GM19025 (cell line): Measurements from ENCODE around the gene SPRING1.
"Not testable (repeated sequence)": the region's sequence is repeated elsewhere in the genome, so short reads cannot be mapped to it uniquely, and the experiment has no call there.

Source experiments
- ATAC-seq: cut with Tn5 transposase; IDR thresholded peaks from one replicate; pipeline ENCODE4 v1.9.1; 2021; ENCODE audit warnings: mild to moderate bottlenecking, low read depth, moderate library complexity; ENCODE audit not compliant: unreplicated experiment

The SPRING1 gene

GRCh38 chr12:116744766-116745165 is 6.9 kb upstream of the SPRING1 start:
- no peak for ATAC-seq

- ATAC-seq = not testable (repeated sequence)
These were observed 4.9 kb upstream of the SPRING1 start for GRCh38 chr12:116742787-116743186.

DNA sequence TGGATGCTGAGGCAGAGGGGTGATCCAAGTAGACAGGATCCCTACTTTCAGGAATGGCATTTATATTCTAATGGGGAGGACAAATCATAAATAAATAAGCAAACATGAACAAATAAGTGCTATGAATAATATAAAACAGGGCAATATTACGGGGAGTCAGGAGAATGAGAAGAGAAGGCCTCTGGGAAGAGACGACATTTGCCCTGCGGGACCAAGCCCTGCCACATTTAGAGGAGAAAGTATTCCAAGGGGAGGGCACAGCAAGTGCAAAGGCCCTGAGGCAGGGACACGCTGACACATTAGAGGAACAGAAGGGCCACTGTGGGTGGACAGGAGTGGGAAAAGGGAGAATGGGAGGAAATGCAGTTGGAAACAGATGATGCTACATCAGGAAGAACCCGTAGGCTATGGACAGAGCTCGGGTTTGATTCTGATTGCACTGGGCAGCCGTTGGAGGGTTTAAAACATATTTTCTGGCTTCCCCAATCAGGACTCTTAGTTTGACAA is 1.6 kb upstream of the SPRING1 start:
- ATAC-seq = no peak

DNA sequence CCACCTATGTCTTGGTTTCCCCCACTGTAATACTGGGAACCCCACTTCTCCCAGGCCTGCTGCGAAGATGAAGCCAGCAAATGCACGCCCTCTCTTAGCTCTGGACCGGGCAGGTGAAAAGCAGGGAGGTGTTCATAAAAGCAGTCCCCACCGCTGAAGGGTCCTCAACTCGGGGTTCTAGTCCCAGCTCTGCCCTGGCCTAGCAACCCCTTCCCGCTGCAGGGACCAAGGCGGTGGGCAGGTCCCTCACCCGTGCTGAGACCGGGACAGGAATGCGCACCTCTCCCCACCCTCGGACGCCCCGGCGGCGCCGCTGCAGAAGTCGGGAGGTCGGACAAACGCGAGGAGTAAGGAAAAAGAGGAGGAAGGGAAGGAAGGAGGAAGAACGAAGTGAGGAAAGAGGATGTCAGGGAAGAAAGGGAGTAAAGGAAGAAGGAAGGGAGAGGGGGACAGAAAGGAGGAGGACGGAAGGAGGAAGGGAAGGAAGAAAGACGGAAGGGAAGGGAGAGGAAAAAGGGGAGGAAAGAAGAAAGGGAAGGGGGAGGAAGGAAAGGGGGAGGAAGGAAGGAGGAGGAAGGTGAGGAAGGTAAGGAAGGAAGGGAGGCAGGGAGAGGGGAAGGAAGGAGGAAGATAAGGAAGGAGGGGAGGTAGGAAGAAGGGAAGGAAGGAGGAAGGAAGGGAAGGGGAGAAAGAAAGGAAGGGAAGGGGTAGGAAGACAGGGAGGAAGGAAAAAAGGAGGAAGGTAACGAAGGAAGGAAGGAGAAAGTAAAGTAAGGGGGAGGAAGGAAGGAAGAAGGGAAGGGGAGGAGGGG is 701 bp downstream of the SPRING1 start:
- no peak for ATAC-seq

DNA sequence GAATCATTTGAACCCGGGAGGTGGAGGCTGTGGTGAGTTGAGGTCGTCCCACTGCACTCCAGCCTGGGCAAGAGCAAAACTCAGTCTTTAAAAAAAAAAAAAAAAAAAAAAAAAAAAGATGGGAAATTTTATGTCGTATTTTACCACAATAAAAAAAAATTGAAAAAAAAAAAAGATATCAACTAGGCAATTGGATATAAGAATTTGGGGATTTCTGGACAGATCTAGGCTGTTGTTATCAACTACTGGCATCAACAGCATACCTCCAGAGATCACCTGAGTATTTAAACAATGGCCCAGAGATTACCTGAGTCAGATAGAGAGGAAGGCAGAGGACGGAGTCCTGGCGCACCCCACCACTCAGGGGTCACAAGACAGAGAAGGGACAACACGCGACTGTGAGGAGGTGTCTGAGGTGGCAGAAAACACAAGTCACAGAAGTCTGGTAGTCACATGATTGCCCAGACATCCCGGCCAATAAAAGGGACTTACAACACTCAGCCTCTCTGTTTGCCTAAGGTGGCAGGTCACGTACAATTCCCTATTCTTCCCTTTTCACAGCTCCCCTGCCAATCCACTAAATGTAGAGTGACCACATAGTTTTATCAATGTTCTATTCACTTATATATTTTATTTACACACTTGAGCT is 1.8 kb downstream of the SPRING1 start:
- ATAC-seq = no peak

GRCh38 chr12:116735084-116735483 is 2.8 kb downstream of the SPRING1 start:
- ATAC-seq = no peak

DNA sequence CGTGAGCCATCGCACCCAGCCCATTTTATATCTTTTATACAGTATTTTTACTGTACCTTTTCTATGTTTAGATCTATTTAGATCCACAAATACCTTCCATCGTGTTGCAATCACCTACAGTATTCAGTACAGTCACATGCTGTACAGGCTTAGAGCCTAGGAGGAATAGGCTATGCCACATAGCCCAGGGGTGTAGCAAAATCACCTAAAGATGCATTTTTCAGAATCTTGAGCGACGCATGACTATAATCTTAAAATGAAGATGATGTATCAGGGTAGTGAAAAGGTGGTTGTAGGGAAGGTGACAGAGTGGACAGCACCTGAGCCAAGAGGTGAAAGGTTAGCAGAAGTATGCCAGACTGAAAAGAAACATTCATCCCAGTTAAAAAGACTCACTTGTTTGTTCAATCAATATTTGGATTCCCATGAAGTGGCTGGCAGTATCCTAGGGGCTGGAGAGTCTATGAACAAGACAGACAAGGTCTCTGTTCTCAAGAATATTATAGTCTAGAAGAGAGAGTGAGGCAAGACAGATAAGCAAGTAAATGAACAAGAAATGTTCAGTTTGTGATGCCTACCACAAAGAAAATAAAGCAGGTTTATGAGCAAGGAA is 3.6 kb downstream of the SPRING1 start:
- ATAC-seq = no peak

DNA sequence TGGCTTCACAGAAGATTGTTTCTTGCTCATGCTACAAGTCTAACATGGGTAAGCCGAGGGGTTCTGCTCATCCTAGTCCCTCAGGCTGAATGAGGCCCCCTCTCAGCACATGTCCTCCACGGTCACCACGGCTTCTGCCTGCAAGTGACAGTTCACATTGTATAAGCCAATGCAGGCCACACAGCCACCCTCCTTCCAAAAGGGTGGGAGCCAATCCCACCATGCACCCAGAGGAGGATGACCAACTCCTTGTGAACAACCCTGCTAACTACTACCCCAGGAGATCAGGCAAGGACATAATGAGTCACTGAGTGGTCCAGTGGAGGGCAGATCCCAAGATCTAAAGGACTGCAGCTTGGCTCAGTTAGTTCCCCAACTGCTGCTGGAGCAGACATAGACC is 6.1 kb downstream of the SPRING1 start:
- ATAC-seq = no peak

- no peak for ATAC-seq
These were observed 10.0 kb downstream of the SPRING1 start for GRCh38 chr12:116727891-116728290.

DNA sequence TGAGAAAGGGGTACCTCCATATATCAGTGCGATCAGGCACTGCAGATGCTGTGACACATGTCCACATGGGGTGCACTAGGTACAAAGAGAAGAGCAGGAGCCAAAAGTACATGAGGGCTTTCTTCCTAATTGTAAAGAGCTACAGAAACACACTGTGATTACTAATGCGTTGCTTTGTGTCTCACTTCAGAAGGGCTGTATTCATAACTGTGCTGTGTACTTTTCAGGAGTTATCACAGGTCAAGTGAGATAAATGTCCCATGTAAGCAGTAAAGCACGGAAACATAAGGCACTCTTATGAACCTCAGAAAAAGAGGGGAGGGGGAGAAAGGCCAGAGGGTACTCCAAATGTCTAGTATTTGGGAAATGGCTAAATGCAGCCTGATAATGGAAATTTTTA is 10.6 kb downstream of the SPRING1 start:
- ATAC-seq = no peak

- ATAC-seq = no peak
These were observed 11.2 kb downstream of the SPRING1 start for GRCh38 chr12:116726694-116727093.

DNA sequence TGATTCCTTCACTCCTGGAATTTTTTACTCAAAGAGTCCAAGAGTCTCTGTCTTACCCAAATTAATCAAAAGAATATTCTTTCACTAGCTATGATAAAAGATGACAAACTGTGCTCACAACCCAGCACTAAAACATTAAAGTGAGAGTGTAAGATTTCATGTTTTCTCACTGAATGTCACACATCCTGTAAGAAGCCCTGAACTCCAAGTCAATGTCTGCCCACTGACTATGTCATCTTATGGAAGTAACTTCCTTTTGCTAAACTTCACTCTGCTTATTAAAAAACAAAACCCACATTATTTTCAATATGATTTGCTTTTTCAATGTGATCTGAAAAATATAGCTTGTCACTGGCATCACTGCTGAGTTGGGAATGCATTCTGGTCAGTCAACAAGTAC is 15.6 kb downstream of the SPRING1 start:
- no peak for ATAC-seq

DNA sequence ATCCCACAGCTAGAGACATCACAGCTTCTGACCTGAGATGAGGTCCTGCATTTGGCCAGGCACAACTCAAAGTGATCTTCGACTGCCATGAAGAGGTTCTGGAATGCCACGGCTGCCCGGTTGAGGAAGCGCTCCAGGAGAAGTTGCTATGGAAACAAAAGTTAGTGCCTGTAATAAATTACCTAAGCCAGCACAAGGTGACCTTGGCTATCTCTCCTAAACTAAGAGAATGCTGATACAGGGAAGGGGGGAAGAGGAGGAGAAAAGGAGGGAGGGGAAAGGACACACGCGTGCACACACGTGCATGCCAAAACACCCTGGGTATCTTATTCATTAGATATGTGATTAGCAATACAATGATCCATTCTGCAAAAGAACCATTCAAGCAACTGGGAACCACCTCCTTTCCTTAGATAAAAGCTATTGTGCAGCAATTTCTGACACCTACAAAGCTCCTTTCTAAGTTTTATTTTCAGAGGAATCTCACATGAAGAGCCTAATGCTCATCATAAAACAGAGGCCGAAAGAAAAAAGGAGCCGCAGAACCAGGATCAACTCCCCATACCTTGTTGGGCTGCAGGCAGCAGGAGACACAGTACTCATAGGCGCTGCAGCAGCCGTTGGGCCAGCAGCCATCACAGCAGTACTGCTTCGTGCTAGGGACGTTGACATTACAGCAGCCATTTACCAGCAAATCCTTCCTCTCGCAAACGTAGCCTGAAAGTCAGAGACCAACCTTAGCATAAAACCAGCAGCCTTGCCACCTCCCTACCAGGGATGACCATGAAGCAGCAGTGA is 17.9 kb downstream of the SPRING1 start:
- no peak for ATAC-seq

DNA sequence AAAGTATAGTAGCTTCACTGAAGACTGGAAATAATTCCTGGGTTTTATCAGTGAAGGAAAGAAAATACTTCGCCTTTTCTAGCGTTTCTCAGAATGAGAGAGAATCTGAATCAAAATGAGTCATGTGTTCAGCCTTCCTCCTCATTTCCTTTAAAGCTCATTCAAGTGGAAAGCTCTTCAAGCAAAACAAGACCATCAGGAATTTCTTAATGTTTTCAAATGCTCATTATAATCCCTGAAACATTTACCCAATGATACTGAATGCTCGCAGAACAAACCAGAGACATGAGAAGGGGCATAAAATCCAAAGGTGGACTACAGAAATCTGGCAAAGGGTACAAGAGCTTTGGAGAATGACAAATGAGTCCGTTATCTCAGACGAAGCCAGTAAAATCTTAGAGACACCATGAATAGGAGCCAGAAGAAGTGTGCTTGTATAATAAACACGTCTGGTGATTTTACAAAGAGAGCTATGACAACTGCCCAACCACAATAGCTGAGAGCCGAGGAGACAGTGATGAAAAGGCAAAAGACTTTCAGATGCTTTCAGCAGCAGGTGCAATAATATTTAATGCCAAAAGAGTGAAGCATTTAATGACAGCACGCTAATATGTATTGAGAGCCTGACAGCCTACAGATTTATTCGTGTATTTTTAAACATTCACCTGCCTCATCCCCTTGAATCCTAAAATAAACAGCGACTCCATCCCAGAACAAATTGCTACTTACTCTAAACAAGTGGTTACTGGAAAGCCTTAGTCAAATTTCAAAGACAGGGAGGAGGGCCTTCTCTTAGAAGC is 19.0 kb downstream of the SPRING1 start:
- ATAC-seq = no peak

DNA sequence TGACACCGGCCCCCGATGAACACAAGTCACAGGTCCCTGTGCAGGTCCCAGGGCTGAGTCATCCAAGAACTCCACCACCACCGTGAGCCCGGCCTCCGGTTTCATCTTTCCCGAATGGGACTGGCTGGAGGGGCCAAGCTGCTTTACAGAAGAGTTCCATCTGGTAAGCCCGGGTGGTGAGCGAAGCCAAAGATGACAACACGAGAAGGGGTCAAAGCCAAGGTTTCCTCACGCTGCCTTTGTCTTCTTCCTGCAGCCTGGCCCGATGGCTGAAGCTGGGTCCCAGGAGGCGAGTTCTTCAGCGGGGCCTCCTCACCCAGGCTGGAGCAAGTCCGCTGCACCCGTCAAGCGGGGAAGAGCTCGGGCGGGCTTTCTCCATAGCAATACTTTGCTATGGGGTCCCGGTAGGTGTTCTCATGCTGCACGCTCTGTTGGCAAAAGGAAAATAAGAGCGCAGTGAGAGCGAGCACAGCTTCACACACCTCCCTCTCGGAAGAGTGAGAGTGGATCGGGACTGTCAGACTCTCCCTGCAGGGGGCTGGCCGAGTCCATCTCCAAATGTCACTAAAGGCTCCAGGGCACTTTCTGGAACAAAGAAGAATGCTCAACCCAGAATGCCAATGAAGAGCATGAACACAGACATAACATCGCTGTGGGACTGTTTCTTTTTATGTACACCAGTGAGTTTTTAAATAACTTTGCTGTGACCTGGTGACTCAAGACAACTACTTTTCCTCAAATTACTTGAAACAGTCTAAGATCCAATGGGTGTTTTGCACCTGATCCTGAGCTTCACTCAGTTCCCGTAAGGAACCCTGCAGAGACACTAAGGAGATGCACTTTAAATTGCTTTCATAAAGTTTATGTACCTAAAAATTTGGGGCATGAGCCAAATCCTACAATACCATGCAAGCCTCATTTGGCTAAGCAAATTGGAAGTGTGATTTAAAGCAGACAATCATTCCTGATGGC is 20.1 kb downstream of the SPRING1 start:
- ATAC-seq = no peak

DNA sequence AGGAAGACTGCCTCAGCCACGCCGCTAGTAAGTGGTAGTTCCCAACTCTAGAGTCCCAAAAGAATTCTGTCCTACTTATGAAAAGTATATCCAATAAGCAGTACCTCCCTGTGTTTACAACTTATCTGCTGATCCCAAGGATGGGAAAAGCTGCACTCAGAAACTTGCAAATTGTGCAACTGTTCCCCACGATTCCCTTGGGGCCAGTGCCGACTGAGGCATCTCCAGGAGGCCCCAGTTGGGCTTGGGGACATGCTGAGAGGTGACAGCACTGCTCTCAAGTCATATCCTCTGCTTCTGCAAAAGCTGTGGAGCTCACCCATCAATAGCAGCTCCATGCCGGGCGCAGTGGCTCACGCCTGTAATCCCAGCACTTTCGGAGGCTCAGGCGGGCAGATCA is 23.7 kb downstream of the SPRING1 start:
- no peak for ATAC-seq

GRCh38 chr12:116713527-116713926 is 24.3 kb downstream of the SPRING1 start:
- no peak for ATAC-seq

DNA sequence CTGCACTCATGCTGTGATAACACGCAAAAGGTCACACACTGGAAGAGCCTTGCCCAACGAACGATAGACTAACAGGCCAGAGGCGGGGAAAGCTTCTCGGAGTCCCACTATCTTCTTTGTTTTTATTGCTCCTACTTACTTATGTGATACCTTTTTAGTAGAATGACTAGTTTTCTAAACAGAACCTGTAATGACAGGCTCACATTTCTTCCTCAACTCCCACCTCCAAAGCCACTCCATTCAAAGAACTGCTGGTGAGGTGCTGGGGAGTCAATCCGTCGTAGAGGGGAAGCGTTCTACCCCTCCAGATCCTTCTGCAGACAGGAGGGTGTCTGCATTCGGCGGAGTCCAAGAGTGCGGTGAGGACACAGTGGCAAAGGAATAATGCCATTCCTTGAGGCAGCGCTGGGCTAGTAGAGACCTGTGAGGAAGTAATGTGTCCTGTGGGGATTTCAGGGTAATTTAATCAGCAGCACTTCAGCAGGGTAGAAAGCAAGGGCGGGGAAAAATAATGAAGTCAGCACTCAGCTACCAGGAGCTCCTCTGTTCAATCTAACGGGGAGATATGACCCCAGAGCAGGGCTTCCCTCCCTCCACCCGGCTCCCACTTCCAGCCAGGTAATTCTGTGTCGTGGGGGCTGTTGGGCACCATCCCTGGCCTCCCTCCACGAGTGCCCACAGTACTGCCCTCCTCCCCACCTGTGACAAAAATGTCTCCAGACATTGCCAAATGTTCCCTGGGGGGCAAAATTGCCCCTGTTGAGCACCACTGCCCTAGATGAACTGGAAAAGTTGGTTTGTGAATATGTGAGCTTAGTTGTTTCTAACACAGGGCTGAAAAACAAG is 25.2 kb downstream of the SPRING1 start:
- no peak for ATAC-seq
